HepG2 (cell line): ENCODE measurements around the gene LAG3. TPM values are rescaled to one million over a fixed set of nuclear protein-coding genes. Genes with fewer than 3 reads are reported as not detected.

Experiments used
- ATF7 ChIP-seq, 2 experiments: fragments of 450-650 bp in 1 of 2; sonication (generic) in 1 of 2; formaldehyde crosslinking in 1 of 2; IDR thresholded peaks; 2 replicates each; pipeline versions ENCODE4 v1.4.0 to v1.6.1; 2016 to 2020; ENCODE audit warnings: antibody characterized with exemption in 1 of 2, mild to moderate bottlenecking in 1 of 2, missing genetic modification reagents in 1 of 2
- DPF2 ChIP-seq: sonication (generic); formaldehyde crosslinking; IDR thresholded peaks from 2 replicates; pipeline ENCODE4 v1.4.0; 2020; ENCODE audit warnings: mild to moderate bottlenecking, low read depth, missing genetic modification reagents, borderline replicate concordance
- EEA1 ChIP-seq: sonication (generic); formaldehyde crosslinking; IDR thresholded peaks from 2 replicates; pipeline ENCODE4 v1.5.1; 2020; ENCODE audit warnings: mild to moderate bottlenecking, missing genetic modification reagents, borderline replicate concordance
- FOXO4 ChIP-seq: sonication (generic); formaldehyde crosslinking; conservative IDR thresholded peaks from 2 replicates; pipeline ENCODE4 v1.8.1; 2023; ENCODE audit warnings: missing genetic modification reagents
- GLMP ChIP-seq: sonication (generic); formaldehyde crosslinking; IDR thresholded peaks from 2 replicates; pipeline ENCODE4 v1.9.0; 2021; ENCODE audit warnings: missing genetic modification reagents, mild to moderate bottlenecking, borderline replicate concordance
- HNF1B ChIP-seq: sonication (generic); formaldehyde crosslinking; IDR thresholded peaks from 2 replicates; pipeline ENCODE4 v1.5.1; 2020; ENCODE audit warnings: mild to moderate bottlenecking, moderate library complexity, missing genetic modification reagents
- KLF13 ChIP-seq: sonication (generic); formaldehyde crosslinking; IDR thresholded peaks from 2 replicates; pipeline ENCODE4 v1.4.0; 2020; ENCODE audit warnings: mild to moderate bottlenecking, missing genetic modification reagents
- REST ChIP-seq, 2 experiments: IDR thresholded peaks; 2 replicates each; pipeline ENCODE4 v1.6.1; 2011 to 2012; ENCODE audit warnings: low read length in 2 of 2, borderline replicate concordance in 1 of 2, low read depth in 1 of 2, mild to moderate bottlenecking in 1 of 2, moderate library complexity in 1 of 2
- RFXAP ChIP-seq: sonication (generic); formaldehyde crosslinking; IDR thresholded peaks from 2 replicates; pipeline ENCODE4 v1.4.0; 2020; ENCODE audit warnings: missing genetic modification reagents, borderline replicate concordance
- TCF12 ChIP-seq, 2 experiments: fragments of 450-650 bp in 1 of 2; sonication (generic) in 1 of 2; formaldehyde crosslinking in 1 of 2; IDR thresholded peaks; 2 replicates each; pipeline versions ENCODE4 v1.6.1 to v1.8.0; 2017 to 2022; ENCODE audit warnings: antibody characterized with exemption in 1 of 2, mild to moderate bottlenecking in 1 of 2, missing genetic modification reagents in 1 of 2, moderate library complexity in 1 of 2
- ZFAT ChIP-seq: sonication (generic); formaldehyde crosslinking; conservative IDR thresholded peaks from 2 replicates; pipeline ENCODE4 v1.8.1; 2023; ENCODE audit warnings: missing genetic modification reagents, inconsistent platforms
- ZFP36 ChIP-seq: fragments of 150-350 bp; IDR thresholded peaks from 2 replicates; pipeline ENCODE4 v1.6.1; 2018; ENCODE audit warnings: borderline replicate concordance, low read length, low read depth; ENCODE audit not compliant: partially characterized antibody
- ZNF18 ChIP-seq: sonication (generic); formaldehyde crosslinking; IDR thresholded peaks from 2 replicates; pipeline ENCODE4 v1.8.0; 2022; ENCODE audit warnings: mild to moderate bottlenecking, missing genetic modification reagents; ENCODE audit not compliant: insufficient replicate concordance
- ZNF256 ChIP-seq: sonication (generic); formaldehyde crosslinking; conservative IDR thresholded peaks from 2 replicates; pipeline ENCODE4 v1.4.0; 2020; ENCODE audit warnings: missing genetic modification reagents
- ZNF644 ChIP-seq: IDR thresholded peaks from 2 replicates; pipeline ENCODE4 v1.6.1; 2016; ENCODE audit warnings: low read depth
- ZSCAN22 ChIP-seq: sonication (generic); formaldehyde crosslinking; IDR thresholded peaks from 2 replicates; pipeline ENCODE4 v1.4.0; 2020; ENCODE audit warnings: mild to moderate bottlenecking, missing genetic modification reagents
- polyA plus RNA-seq, 8 experiments: library from polyadenylated mRNA; depleted of rRNA in 3 of 8; stranded (reverse) in 7 of 8; unstranded in 1 of 8; fragments of >200 nt; fragmentation: Illumina TruSeq in 4 of 8; extraction: Trizol in 4 of 8; gene quantifications; 2 replicates each; pipeline versions ENCODE4 v1.2.1 to v1.2.3, GENCODE V29; 2011 to 2016; ENCODE audit warnings: low read depth in 4 of 8, missing spikeins in 1 of 8, mixed read lengths in 1 of 8; ENCODE audit not compliant: insufficient read depth in 1 of 8
- total RNA-seq, 5 experiments: library from RNA; depleted of rRNA; stranded (reverse); fragments of >200 nt; fragmentation: Illumina TruSeq; extraction: Trizol; gene quantifications; 2 replicates each; pipeline ENCODE4 v1.2.3, GENCODE V29; 2016; ENCODE audit warnings: low read depth in 1 of 5

LAG3 gene
- total and polyA plus RNA-seq, 2 of the 13 experiments (the other 11 are each of a cell fraction or from before 2014, with no cell fraction given): 0.11 to 0.26 TPM

- no peak for TF ChIP-seq HNF1B (CRISPR knock-in tag)
- peak; percentile 40 for TF ChIP-seq ZNF18 (CRISPR knock-in tag)
- TF ChIP-seq ZNF256 (CRISPR knock-in tag): no peak
- no peak for TF ChIP-seq ZNF644
- TF ChIP-seq ZFP36: no peak
- no peak for TF ChIP-seq REST (IDR thresholded peaks at IDR 0.05; ENCODE audit: borderline replicate concordance in 1 of 2, low read depth in 1 of 2, low read length in 2 of 2)
- no peak for TF ChIP-seq DPF2 (CRISPR knock-in tag)
- TF ChIP-seq ATF7 (IDR thresholded peaks at IDR 0.05): no peak
- TF ChIP-seq ATF7 (CRISPR knock-in tag; IDR thresholded peaks at IDR 0.05): 0 out of 2 replicates have a peak, but pooled peaks have one; percentile 64
- TF ChIP-seq ZFAT: no peak
- no peak for TF ChIP-seq ZSCAN22 (CRISPR knock-in tag)
- TF ChIP-seq TCF12 (IDR thresholded peaks at IDR 0.05): no peak
- no peak for TF ChIP-seq TCF12 (CRISPR knock-in tag; IDR thresholded peaks at IDR 0.05)
- TF ChIP-seq KLF13 (CRISPR knock-in tag): no peak
- TF ChIP-seq RFXAP (CRISPR knock-in tag): no peak
- TF ChIP-seq GLMP (CRISPR knock-in tag): no peak
- peak; percentile 65; the same call in 1 of the 2 replicates for TF ChIP-seq EEA1 (CRISPR knock-in tag)
- TF ChIP-seq FOXO4 (CRISPR knock-in tag): no peak
Measured at GRCh38 chr12:6767353-6768319, 4.7 kb upstream of the LAG3 start (continued).
